ENCODE measurements around the gene SCMH1. TPM values are rescaled to one million over a fixed set of nuclear protein-coding genes. Genes with fewer than 3 reads are reported as not detected.
A peak's percentile ranks its signal among the peaks of the same experiment; 100 is the strongest.

SCMH1 gene
- polyA plus RNA-seq, 1 of the 3 experiments (the other 2 are of a cell fraction) = 38.5 TPM

GRCh38 chr1:41122851-41123518 is 119.1 kb downstream of the SCMH1 start:
- peaks cover 0 to 4% of the 10 kb centered on the region in 2 experiments; a peak in 1 of 4 replicates for H3K4me1 ChIP-seq (ENCODE audit: control insufficient read depth in 1 of 2, insufficient read depth in 2 of 2, low read depth in 1 of 2, low read length in 1 of 2)
- H3K27ac ChIP-seq (ENCODE audit: low read depth in 2 of 2, low read length in 1 of 2) = no peak overlapping the region
- WGBS (ENCODE audit: low lambda C conversion rate) = 93% methylated on average over 8 of the region's 8 CpGs
- H2AFZ ChIP-seq (ENCODE audit: low read depth) = no peak overlapping the region
- no peaks in the 10 kb centered on the region for H4K20me1 ChIP-seq (ENCODE audit: insufficient read depth)
- ChIA-PET CTCF (interaction anchor here (0.7 to 1.4 kb wide), 8 partner anchors 8 to 118 kb away, joined by 3 to 5 read pairs (median 3); no protein-coding TSS in a partner anchor), POLR2A (no interaction called here)
- peak; percentile 20 for DNase-seq
- no peaks in the 10 kb centered on the region for H3F3A ChIP-seq (replicated peaks; ENCODE audit: insufficient read depth)
- H3K9ac ChIP-seq = no peak overlapping the region
- no peak overlapping the region for H3K4me2 ChIP-seq
- no peaks in the 10 kb centered on the region for H3K79me2 ChIP-seq (ENCODE audit: insufficient read depth)
- no peaks in the 10 kb centered on the region for H3K9me2 ChIP-seq
- no peaks in the 10 kb centered on the region for H3K9me3 ChIP-seq
- peaks cover 7 to 8% of the 10 kb centered on the region in 2 experiments for H3K36me3 ChIP-seq (replicated peaks in 1 of 2; ENCODE audit: control insufficient read depth in 1 of 2, insufficient read depth in 2 of 2, low read length in 1 of 2)
- H3K27me3 ChIP-seq (ENCODE audit: insufficient read depth) = no peaks in the 10 kb centered on the region
- no peak overlapping the region for H3K4me3 ChIP-seq (ENCODE audit: low read depth in 2 of 2, low read length in 1 of 2)
- TF ChIP-seq NFIC (IDR thresholded peaks at IDR 0.05; ENCODE audit: borderline replicate concordance) (no peak), TEAD4 (IDR thresholded peaks at IDR 0.05; ENCODE audit: borderline replicate concordance, insufficient read depth) (no peak), EZH2phosphoT487 (IDR thresholded peaks at IDR 0.05; ENCODE audit: borderline replicate concordance, low read depth) (no peak), USF2 (IDR thresholded peaks at IDR 0.05; ENCODE audit: borderline replicate concordance, low read depth, low read length) (no peak), ELF1 (IDR thresholded peaks at IDR 0.05) (no peak), REST (IDR thresholded peaks at IDR 0.05; ENCODE audit: low read depth, low read length) (no peak), TCF12 (IDR thresholded peaks at IDR 0.05) (peak; percentile 16; the same call in 1 of the 2 replicates), RAD21 (IDR thresholded peaks at IDR 0.05; ENCODE audit: low read length) (peak; percentile 41), RFX5 (IDR thresholded peaks at IDR 0.05; ENCODE audit: low read length) (no peak), GABPA (IDR thresholded peaks at IDR 0.05; ENCODE audit: low read depth) (no peak), RXRA (IDR thresholded peaks at IDR 0.05; ENCODE audit: borderline replicate concordance, low read depth) (no peak), EP300 (IDR thresholded peaks at IDR 0.05; ENCODE audit: borderline replicate concordance in 1 of 2, low read depth in 1 of 2, low read length in 1 of 2) (no peak), GATA2 (CRISPR knock-in tag; IDR thresholded peaks at IDR 0.05) (no peak), NRF1 (IDR thresholded peaks at IDR 0.05; ENCODE audit: low read depth, low read length) (no peak), SIN3A (IDR thresholded peaks at IDR 0.05; ENCODE audit: borderline replicate concordance, low read depth, low read length) (no peak), FOXJ3 (CRISPR knock-in tag; IDR thresholded peaks at IDR 0.05) (no peak), CHD2 (IDR thresholded peaks at IDR 0.05; ENCODE audit: low read length, partially characterized antibody) (no peak), MEF2A (IDR thresholded peaks at IDR 0.05; ENCODE audit: borderline replicate concordance, low read depth) (no peak), FOSL2 (IDR thresholded peaks at IDR 0.05; ENCODE audit: borderline replicate concordance, low read depth) (peak; percentile 11; the same call in 1 of the 2 replicates), RCOR1 (IDR thresholded peaks at IDR 0.05; ENCODE audit: low read length) (no peak), USF1 (IDR thresholded peaks at IDR 0.05; ENCODE audit: borderline replicate concordance, low read depth) (no peak), JUND (IDR thresholded peaks at IDR 0.05) (no peak), MXI1 (IDR thresholded peaks at IDR 0.05; ENCODE audit: low read depth, low read length) (no peak), TAF1 (IDR thresholded peaks at IDR 0.05; ENCODE audit: borderline replicate concordance, low read depth, low read length) (no peak), IRF3 (IDR thresholded peaks at IDR 0.05; ENCODE audit: low read depth, low read length) (no peak), POLR2AphosphoS5 (IDR thresholded peaks at IDR 0.05; ENCODE audit: low read depth, low read length) (no peak)
- TF ChIP-seq, protein P1, sequence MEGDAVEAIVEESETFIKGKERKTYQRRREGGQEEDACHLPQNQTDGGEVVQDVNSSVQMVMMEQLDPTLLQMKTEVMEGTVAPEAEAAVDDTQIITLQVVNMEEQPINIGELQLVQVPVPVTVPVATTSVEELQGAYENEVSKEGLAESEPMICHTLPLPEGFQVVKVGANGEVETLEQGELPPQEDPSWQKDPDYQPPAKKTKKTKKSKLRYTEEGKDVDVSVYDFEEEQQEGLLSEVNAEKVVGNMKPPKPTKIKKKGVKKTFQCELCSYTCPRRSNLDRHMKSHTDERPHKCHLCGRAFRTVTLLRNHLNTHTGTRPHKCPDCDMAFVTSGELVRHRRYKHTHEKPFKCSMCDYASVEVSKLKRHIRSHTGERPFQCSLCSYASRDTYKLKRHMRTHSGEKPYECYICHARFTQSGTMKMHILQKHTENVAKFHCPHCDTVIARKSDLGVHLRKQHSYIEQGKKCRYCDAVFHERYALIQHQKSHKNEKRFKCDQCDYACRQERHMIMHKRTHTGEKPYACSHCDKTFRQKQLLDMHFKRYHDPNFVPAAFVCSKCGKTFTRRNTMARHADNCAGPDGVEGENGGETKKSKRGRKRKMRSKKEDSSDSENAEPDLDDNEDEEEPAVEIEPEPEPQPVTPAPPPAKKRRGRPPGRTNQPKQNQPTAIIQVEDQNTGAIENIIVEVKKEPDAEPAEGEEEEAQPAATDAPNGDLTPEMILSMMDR (IDR thresholded peaks at IDR 0.05) = peak; percentile 63

Measured in SK-N-SH (cell line).